HuH-7 (cell line): ENCODE results near the gene BLID.

Experiments used
- DNase-seq: peaks from one replicate; pipeline ENCODE4 v3.0.0; 2011; ENCODE audit warnings: low spot score

The BLID gene

GRCh38 chr11:122105044-122105758, 10.8 kb downstream of the BLID start:
- no peak for DNase-seq

DNA sequence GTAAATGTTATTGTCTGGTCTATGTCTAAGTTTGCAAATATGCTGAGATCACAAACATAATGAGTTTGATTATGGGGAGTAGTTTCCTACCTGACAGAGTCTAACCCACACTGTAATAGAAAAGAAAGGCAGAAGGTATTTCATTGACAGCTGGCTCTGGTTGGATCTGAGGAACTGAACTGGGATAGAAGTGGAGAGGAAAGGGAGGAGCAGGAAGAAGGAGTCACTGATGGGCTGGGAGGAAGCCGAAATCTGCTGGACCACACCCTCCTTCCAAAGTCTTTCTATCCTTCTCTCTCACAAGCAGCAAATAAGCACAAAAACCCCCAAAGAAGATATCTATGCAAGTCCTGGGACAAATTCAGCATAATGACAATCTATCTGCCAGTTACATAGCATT, 11.7 kb downstream of the BLID start:
- DNase-seq = no peak

- no peak for DNase-seq
Measured at GRCh38 chr11:122103726-122104125, 12.3 kb downstream of the BLID start.

- no peak for DNase-seq
Measured at GRCh38 chr11:122103321-122103720, 12.7 kb downstream of the BLID start.

DNA sequence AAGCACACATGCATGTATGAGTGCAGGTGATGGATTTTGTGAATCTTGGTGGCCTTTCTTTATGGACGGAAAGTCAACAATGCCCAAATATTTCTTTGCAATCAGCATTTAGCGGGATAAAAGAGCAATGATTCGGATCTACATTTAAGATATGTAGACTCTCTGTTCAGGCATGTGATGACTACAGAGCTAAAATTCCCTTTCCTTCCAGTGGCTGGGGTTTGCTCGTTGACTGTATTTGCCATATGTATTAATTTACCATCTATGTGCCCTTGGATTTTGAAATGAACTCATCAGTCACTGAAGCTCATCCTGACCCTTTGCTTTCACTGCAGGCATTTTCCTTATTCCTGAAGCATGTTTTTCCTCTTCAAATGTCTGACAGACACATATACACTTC, 13.6 kb downstream of the BLID start:
- no peak for DNase-seq

- DNase-seq = no peak
Measured at GRCh38 chr11:122101625-122102291, 14.3 kb downstream of the BLID start.

- no peak for DNase-seq
Measured at GRCh38 chr11:122100756-122101080, 15.3 kb downstream of the BLID start.

GRCh38 chr11:122100037-122100755, 15.8 kb downstream of the BLID start:
- no peak for DNase-seq

- DNase-seq = no peak
Measured at GRCh38 chr11:122099374-122100036, 16.5 kb downstream of the BLID start.

GRCh38 chr11:122098261-122098980, 17.6 kb downstream of the BLID start:
- DNase-seq = no peak

- DNase-seq = no peak
Measured at GRCh38 chr11:122097419-122098001, 18.5 kb downstream of the BLID start.

DNA sequence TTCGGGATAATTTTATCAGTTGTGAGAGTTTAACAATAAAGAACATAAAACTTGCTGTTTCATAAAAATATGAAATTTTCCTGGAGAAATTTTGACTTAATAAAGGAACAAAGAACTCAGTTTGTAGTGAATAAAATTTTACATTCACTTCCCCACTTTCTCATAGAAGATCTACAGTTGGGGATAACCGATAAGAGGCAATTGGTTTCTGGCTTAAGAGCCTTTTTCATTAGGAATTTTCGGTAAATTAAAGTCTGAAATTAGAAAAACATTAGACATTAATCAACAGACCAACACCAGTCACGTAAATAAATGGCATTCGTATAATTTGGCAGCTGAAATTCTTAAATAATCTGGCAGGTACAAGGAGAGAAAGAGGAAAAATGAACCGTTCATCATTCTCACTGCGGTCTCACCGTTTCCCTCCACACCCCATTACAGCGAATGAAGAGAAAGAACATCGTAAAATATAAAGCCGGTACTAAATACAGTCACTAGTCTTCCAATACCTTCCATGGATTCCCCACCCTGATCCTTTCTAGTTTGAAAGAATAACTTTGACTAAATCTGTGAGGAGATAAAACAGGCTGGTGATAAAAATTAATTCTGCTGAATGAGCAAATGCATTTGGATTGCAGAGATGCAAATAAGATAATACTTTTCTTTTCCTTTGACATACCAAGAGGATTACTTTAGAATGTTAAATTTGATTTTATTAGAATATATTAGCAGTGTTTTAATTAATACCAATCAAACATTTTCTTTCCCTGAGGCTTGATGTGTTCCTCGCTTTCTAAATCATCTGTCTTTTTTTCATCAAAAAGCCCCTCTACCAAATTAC, 19.5 kb downstream of the BLID start:
- no peak for DNase-seq

DNA sequence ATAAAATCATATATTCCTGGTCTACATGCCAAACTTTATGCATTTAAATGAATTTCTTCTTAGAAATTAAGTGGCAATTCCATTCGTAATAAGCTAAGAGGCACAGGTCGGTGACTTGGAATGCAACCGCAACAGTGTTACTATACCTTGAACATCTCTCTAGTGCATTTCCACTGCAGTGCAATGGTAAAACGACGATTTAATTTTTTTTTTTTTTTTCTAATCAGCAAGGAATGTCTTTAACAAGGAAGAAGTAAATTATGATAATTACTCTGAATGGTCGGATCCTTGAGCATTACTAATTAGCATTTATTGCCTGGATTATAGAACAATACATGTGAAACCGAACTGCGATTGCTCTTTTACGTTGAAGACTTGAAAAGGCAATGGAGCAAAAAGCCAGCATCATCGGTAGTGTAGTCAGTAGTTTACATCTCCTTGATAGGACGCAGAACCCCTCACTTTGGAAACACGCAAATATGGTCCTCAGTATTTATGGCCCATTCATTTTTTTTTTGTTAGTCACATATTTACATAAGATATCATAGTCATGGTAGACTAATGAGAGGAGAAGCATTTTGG, 20.2 kb downstream of the BLID start:
- DNase-seq = no peak

GRCh38 chr11:122094836-122095235, 21.2 kb downstream of the BLID start:
- DNase-seq = no peak

GRCh38 chr11:122093731-122094275, 22.2 kb downstream of the BLID start:
- no peak for DNase-seq

DNA sequence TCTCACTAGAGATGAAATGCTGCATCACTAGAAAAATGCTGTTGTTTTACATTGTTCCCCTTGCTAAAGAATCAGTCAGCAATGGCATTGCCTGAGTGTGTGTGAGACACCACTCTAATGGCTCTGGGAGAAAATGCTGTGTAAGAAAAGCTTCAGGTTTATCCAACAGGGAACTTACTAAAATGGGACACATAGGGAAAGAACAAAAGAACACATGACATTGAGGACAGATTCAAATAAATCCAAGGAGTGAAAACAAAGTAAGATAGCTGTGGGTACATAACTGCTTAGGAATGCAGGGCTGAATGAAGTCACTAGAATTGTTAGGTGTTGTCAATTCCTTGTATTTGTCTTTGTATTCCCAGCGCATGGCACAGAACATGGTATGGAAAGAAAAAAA, 24.2 kb downstream of the BLID start:
- DNase-seq = no peak

GRCh38 chr11:122089111-122089510, 26.9 kb downstream of the BLID start:
- no peak for DNase-seq

- no peak for DNase-seq
Measured at GRCh38 chr11:122085712-122086111, 30.3 kb downstream of the BLID start.

GRCh38 chr11:122085264-122085663, 30.8 kb downstream of the BLID start:
- no peak for DNase-seq

DNA sequence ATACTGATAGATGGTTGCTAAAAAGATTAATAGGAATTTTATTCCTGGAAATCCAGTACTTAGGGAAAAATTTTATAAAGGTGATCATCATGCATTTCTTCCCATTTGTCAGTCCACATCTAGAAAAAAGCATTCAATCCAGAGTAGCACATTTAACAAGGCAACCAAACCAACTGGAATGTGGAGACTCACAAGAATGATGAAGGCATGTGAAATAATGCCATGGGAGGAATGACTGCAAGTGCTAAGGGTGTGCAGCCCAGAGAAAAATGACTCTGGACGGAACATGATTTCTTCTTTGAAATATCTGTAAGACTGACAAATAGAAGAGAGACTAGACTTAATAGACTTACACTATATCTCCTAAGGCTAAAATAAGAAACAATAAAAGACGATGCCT, 33.8 kb downstream of the BLID start:
- no peak for DNase-seq
